K562 (cell line): ENCODE measurements around the gene TMEM63C. TPM values are rescaled to one million over a fixed set of nuclear protein-coding genes. Genes with fewer than 3 reads are reported as not detected.

Source experiments
- ATAC-seq: fragments of 200-7000 bp; cut with Tn5 transposase; 3 replicates; pipeline ENCODE4 v1.9.1; 2020; ENCODE audit warnings: moderate library complexity
- BruUV-seq: library from RNA; stranded (reverse); fragments of 400-500 nt; replicated peaks from 2 replicates; lab custom pipeline; 2021; lab: Mats Ljungman, UMichigan
- CTCF ChIA-PET: fragments of 300-600 bp; formaldehyde crosslinking; extraction: SDS; loops from one replicate; lab custom pipeline; 2021; ENCODE audit warnings: low intra/inter-chr PET ratio; lab: Yijun Ruan, JAX
- POLR2A ChIA-PET: fragments of 300-600, 350-650 bp; sonication (Branson Sonifier 250); formaldehyde crosslinking; extraction: SDS; loops from one replicate; lab custom pipeline; 2021; ENCODE audit warnings: antibody characterized with exemption, inconsistent platforms; lab: Yijun Ruan, JAX
- DNase-seq, 4 experiments: peaks; one replicate each; pipeline versions ENCODE4 v3.0.0 to v3.0.0-alpha.2; 2011 to 2018; ENCODE audit warnings: low spot score in 3 of 4, mixed read lengths in 3 of 4; ENCODE audit errors: extremely low read depth in 1 of 4
- FAIRE-seq: peaks from 2 replicates; lab custom pipeline; 2011; peaks lifted over from hg19 to GRCh38; lab: Jason Lieb, UNC
- H2AFZ ChIP-seq: 2 replicates; pipeline ENCODE4 v1.6.0; 2011; ENCODE audit warnings: low read depth, low read length, control low read depth, inconsistent platforms
- H3K27ac ChIP-seq: fragments of 200-600 bp; 3 replicates; pipeline ENCODE4 v1.8.0; 2011; ENCODE audit warnings: low read depth, mild to moderate bottlenecking, control low read depth, inconsistent platforms, low read length, moderate library complexity, mixed read lengths; ENCODE audit errors: extremely low read depth
- H3K27me3 ChIP-seq, 2 experiments: fragments of 300-600 bp in 1 of 2; 2 replicates in 1 of 2; 3 replicates in 1 of 2; pipeline versions ENCODE4 v1.6.0 to v1.8.0; 2011; ENCODE audit warnings: inconsistent platforms in 2 of 2, low read length in 2 of 2, mild to moderate bottlenecking in 1 of 2, mixed read lengths in 1 of 2, moderate library complexity in 1 of 2; ENCODE audit not compliant: control insufficient read depth in 2 of 2, insufficient read depth in 2 of 2
- H3K36me3 ChIP-seq: fragments of 300-600 bp; 3 replicates; pipeline ENCODE4 v1.8.0; 2011; ENCODE audit warnings: mild to moderate bottlenecking, low read length, inconsistent platforms; ENCODE audit not compliant: control insufficient read depth, insufficient read depth
- H3K4me1 ChIP-seq, 2 experiments: fragments of 200-600 bp in 1 of 2; replicated peaks in 1 of 2; 2 replicates in 1 of 2; 3 replicates in 1 of 2; pipeline versions ENCODE4 v1.5.1 to v1.8.0; 2011; ENCODE audit warnings: inconsistent platforms in 2 of 2, low read length in 2 of 2, mild to moderate bottlenecking in 1 of 2, mixed read lengths in 1 of 2, moderate library complexity in 1 of 2; ENCODE audit not compliant: control insufficient read depth in 2 of 2, insufficient read depth in 2 of 2
- H3K4me2 ChIP-seq: 2 replicates; pipeline ENCODE4 v1.6.1; 2011; ENCODE audit warnings: low read length, control low read depth, inconsistent platforms, mixed read lengths; ENCODE audit not compliant: insufficient read depth
- H3K4me3 ChIP-seq: fragments of 200-600 bp; sonication (generic), shearing (Covaris generic); 2 replicates; pipeline ENCODE4 v1.5.1; 2016; ENCODE audit warnings: control low read depth, inconsistent platforms
- H3K79me2 ChIP-seq: fragments of 200-600 bp; 3 replicates; pipeline ENCODE4 v1.8.0; 2011; ENCODE audit warnings: low read length, inconsistent platforms; ENCODE audit not compliant: control insufficient read depth, insufficient read depth
- H3K9ac ChIP-seq, 2 experiments: 2 replicates each; pipeline versions ENCODE4 v1.6.0 to v1.6.1; 2011; ENCODE audit warnings: low read depth in 2 of 2, low read length in 2 of 2, control low read depth in 1 of 2, inconsistent platforms in 1 of 2, mild to moderate bottlenecking in 1 of 2, mixed read lengths in 1 of 2; ENCODE audit not compliant: insufficient read depth in 1 of 2
- H3K9me1 ChIP-seq: one replicate; pipeline ENCODE4 v1.6.0; 2011; ENCODE audit warnings: inconsistent platforms, mild to moderate bottlenecking, low read length, moderate library complexity; ENCODE audit not compliant: control insufficient read depth, insufficient read depth
- H3K9me3 ChIP-seq: replicated peaks from 2 replicates; pipeline ENCODE4 v1.5.1; 2011; ENCODE audit warnings: low read depth, low read length, inconsistent platforms; ENCODE audit not compliant: control insufficient read depth, insufficient read depth
- H4K20me1 ChIP-seq: replicated peaks from 2 replicates; pipeline ENCODE4 v1.6.1; 2011; ENCODE audit warnings: low read length, inconsistent platforms, mixed read lengths; ENCODE audit not compliant: control insufficient read depth, insufficient read depth
- CBX1 ChIP-seq: sonication (generic); IDR thresholded peaks from 2 replicates; pipeline ENCODE4 v1.6.1; 2016; ENCODE audit warnings: antibody characterized with exemption, low read depth, mild to moderate bottlenecking
- COPS2 ChIP-seq: fragments of 450-650 bp; conservative IDR thresholded peaks from 2 replicates; pipeline ENCODE4 v1.6.1; 2016; ENCODE audit warnings: mild to moderate bottlenecking, moderate library complexity
- GTF2F1 ChIP-seq: IDR thresholded peaks from 2 replicates; pipeline ENCODE4 v1.6.1; 2011; ENCODE audit warnings: low read depth, low read length, improper control_type of control experiment
- PRMT5 ChIP-seq: sonication (generic); formaldehyde crosslinking; IDR thresholded peaks from 2 replicates; pipeline ENCODE4 v1.5.0; 2020; ENCODE audit warnings: missing genetic modification reagents
- RBM17 ChIP-seq: fragments of 200-400 bp; formaldehyde crosslinking; IDR thresholded peaks from 2 replicates; pipeline ENCODE4 v1.6.1; 2017; ENCODE audit warnings: low read depth, mild to moderate bottlenecking, low read length, borderline replicate concordance
- ZNF583 ChIP-seq: fragments of 250-450 bp; sonication (Bioruptor Pico); IDR thresholded peaks from 2 replicates; pipeline ENCODE4 v1.4.0; 2020
- WGBS: fragments of 100-300 bp; shearing (Covaris generic); methylation state at CpG from one replicate; pipeline ENCODE4 v1.1.6; 2016; ENCODE audit warnings: low coverage, mixed read lengths; ENCODE audit not compliant: insufficient coverage; ENCODE audit errors: missing lambda C conversion rate; 5-methylcytosine and 5-hydroxymethylcytosine counted together
- in situ Hi-C: fragments of 300-500 bp; cut with MboI; formaldehyde crosslinking; loops from 4 replicates; pipeline ENCODE4 v1.15.0; 2018; ENCODE audit warnings: inconsistent platforms, mixed read lengths
- intact Hi-C: fragments of 100-400 bp; cut with micrococcal nuclease; formaldehyde crosslinking; loops from 2 replicates; pipeline ENCODE4 v1.14.2; 2022
- polyA plus RNA-seq, 8 experiments: library from polyadenylated mRNA; depleted of rRNA in 4 of 8; stranded (reverse) in 5 of 8; unstranded in 3 of 8; fragments of >200 nt; fragmentation: Nextera tagmentation in 2 of 8; fragmentation: Illumina TruSeq in 1 of 8; extraction: Ambion mirVana in 2 of 8; extraction: Trizol in 1 of 8; gene quantifications; 2 replicates each; pipeline versions ENCODE4 v1.2.1 to v1.2.3, GENCODE V29; 2011 to 2014; ENCODE audit warnings: inconsistent platforms in 1 of 8, missing spikeins in 1 of 8
- total RNA-seq, 7 experiments: library from RNA; depleted of rRNA in 6 of 7; stranded (reverse); fragments of >200 nt in 6 of 7; fragmentation: Illumina TruSeq in 2 of 7; extraction: Trizol in 2 of 7; gene quantifications; 2 replicates each; pipeline versions ENCODE4 v1.2.1 to v1.2.3, GENCODE V29; 2011 to 2021; ENCODE audit warnings: low replicate concordance in 1 of 7

TMEM63C gene
- total and polyA plus RNA-seq, 9 of the 15 experiments (the other 6 are each of a cell fraction or from before 2014, with no cell fraction given), result 0.07 TPM; not detected in 8

DNA sequence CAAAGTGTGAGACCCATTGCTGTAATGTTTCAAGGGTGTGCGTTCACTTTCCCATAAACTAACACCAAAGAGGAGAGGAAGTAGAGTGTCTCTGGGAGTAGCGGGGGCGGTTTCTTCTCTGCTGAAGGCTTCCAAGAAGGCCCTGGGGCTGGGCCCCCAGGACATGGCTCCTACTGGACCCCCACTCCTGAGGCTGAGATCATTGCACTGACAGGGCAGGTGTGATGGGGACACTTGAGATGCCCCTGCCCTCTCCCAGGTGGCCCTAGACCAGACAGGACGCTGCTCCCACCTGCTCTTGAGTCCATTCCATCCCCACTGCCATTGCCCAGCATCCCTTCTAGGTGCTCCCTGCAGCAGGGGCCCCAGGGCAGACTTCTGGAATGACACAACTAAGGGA, 20.1 kb downstream of the TMEM63C start:
- no peak for TF ChIP-seq RBM17
- TF ChIP-seq PRMT5 (CRISPR knock-in tag), result no peak
- TF ChIP-seq ZNF583, result no peak
- no peak for TF ChIP-seq COPS2
- no peak for TF ChIP-seq CBX1
- no peak for TF ChIP-seq GTF2F1
- DNase-seq (no peak), FAIRE-seq (no peak), ATAC-seq (no peak)
- Histone ChIP-seq H3K4me2 (no peak overlapping the region), H3K9ac (no peak overlapping the region), H4K20me1 (no peaks in the 10 kb centered on the region; the same call in 1 of the 2 replicates), H3K9me3 (no peaks in the 10 kb centered on the region), H3K27me3 (peaks cover 2 to 49% of the 10 kb centered on the region in 2 experiments; a peak in 2 of 5 replicates), H3K27ac (no peak overlapping the region), H2AFZ (no peak overlapping the region), H3K9me1 (no peaks in the 10 kb centered on the region), H3K36me3 (no peaks in the 10 kb centered on the region), H3K4me3 (no peak overlapping the region), H3K79me2 (no peaks in the 10 kb centered on the region), H3K4me1 (no peaks in the 10 kb centered on the region)
- in situ Hi-C loops (no loop called here), intact Hi-C loops (no loop called here)
- 0% methylated on average over 3 of the region's 4 CpGs for WGBS
- ChIA-PET CTCF (no interaction called here), POLR2A (no interaction called here)
- BruUV-seq, result no TSS peak
